GM23338 (cell line): ENCODE measurements around the gene TMC2. TPM values are rescaled to one million over a fixed set of nuclear protein-coding genes. Genes with fewer than 3 reads are reported as not detected.

Source experiments
- ATAC-seq: fragments of 200-7000 bp; cut with Tn5 transposase; 3 replicates; pipeline ENCODE4 v1.9.1; 2020
- DNase-seq: peaks from one replicate; pipeline ENCODE4 v3.0.0-alpha.2; 2015; ENCODE audit warnings: low spot score
- H2AFZ ChIP-seq: fragments of 200-600 bp; sonication (generic); 2 replicates; pipeline ENCODE4 v1.8.0; 2016; ENCODE audit warnings: antibody characterized with exemption, mild to moderate bottlenecking, moderate library complexity
- H3F3A ChIP-seq: fragments of 200-600 bp; sonication (generic); replicated peaks from 2 replicates; pipeline ENCODE4 v1.8.0; 2017; ENCODE audit warnings: antibody characterized with exemption, mixed run types, low read depth
- H3K27ac ChIP-seq: fragments of 200-600 bp; sonication (generic); 2 replicates; pipeline ENCODE4 v1.6.1; 2016; ENCODE audit warnings: low read depth
- H3K27me3 ChIP-seq: fragments of 200-600 bp; sonication (generic); 2 replicates; pipeline ENCODE4 v1.8.0; 2016; ENCODE audit warnings: mild to moderate bottlenecking, mixed run types, moderate library complexity; ENCODE audit not compliant: insufficient read depth
- H3K36me3 ChIP-seq: fragments of 200-600 bp; sonication (generic); 2 replicates; pipeline ENCODE4 v1.8.0; 2016; ENCODE audit warnings: mild to moderate bottlenecking; ENCODE audit not compliant: insufficient read depth
- H3K4me1 ChIP-seq: fragments of 200-600 bp; sonication (generic); 2 replicates; pipeline ENCODE4 v1.8.0; 2016; ENCODE audit warnings: mild to moderate bottlenecking, moderate library complexity; ENCODE audit not compliant: insufficient read depth
- H3K4me2 ChIP-seq: fragments of 200-600 bp; sonication (generic); 2 replicates; pipeline ENCODE4 v1.7.1; 2017; ENCODE audit warnings: mixed run types
- H3K4me3 ChIP-seq: fragments of 200-600 bp; sonication (generic); 2 replicates; pipeline ENCODE4 v1.6.1; 2016; ENCODE audit warnings: mixed run types
- H3K79me2 ChIP-seq: fragments of 200-600 bp; sonication (generic); replicated peaks from 2 replicates; pipeline ENCODE4 v1.8.0; 2017; ENCODE audit warnings: mild to moderate bottlenecking; ENCODE audit not compliant: insufficient read depth
- H3K9me2 ChIP-seq: fragments of 200-600 bp; sonication (generic); 2 replicates; pipeline ENCODE4 v1.8.0; 2017; ENCODE audit not compliant: insufficient read depth
- H4K20me1 ChIP-seq: fragments of 200-600 bp; sonication (generic); replicated peaks from 2 replicates; pipeline ENCODE4 v1.8.0; 2017; ENCODE audit warnings: mild to moderate bottlenecking; ENCODE audit not compliant: insufficient read depth
- H3K27ac Mint-ChIP-seq: 2 replicates; pipeline ENCODE4 v1.8.0; 2020; ENCODE audit warnings: inconsistent platforms, mild to moderate bottlenecking, moderate library complexity, mixed read lengths
- H3K27me3 Mint-ChIP-seq: 3 replicates; pipeline ENCODE4 v1.8.0; 2022; ENCODE audit warnings: low read depth, mild to moderate bottlenecking, moderate library complexity, mixed read lengths, inconsistent platforms; ENCODE audit not compliant: insufficient read depth, poor library complexity
- H3K36me3 Mint-ChIP-seq: 3 replicates; pipeline ENCODE4 v1.8.0; 2021; ENCODE audit warnings: low read depth, mild to moderate bottlenecking, inconsistent platforms, moderate library complexity, mixed read lengths
- H3K4me1 Mint-ChIP-seq: 3 replicates; pipeline ENCODE4 v1.8.0; 2020; ENCODE audit warnings: mild to moderate bottlenecking, inconsistent platforms, mixed read lengths
- H3K4me3 Mint-ChIP-seq: 3 replicates; pipeline ENCODE4 v1.8.0; 2021; ENCODE audit warnings: moderate library complexity, mild to moderate bottlenecking, inconsistent platforms, mixed read lengths
- H3K9me3 Mint-ChIP-seq: 3 replicates; pipeline ENCODE4 v1.8.0; 2020; ENCODE audit warnings: moderate library complexity, mild to moderate bottlenecking, inconsistent platforms, mixed read lengths
- ETS1 ChIP-seq: IDR thresholded peaks from 2 replicates; pipeline ENCODE4 v1.6.1; 2016; ENCODE audit warnings: antibody characterized with exemption
- EZH2phosphoT487 ChIP-seq: fragments of 200-600 bp; sonication (generic); IDR thresholded peaks from one replicate; pipeline ENCODE4 v1.8.1; 2018; ENCODE audit warnings: antibody characterized with exemption; ENCODE audit not compliant: unreplicated experiment
- JUNB ChIP-seq: IDR thresholded peaks from one replicate; pipeline ENCODE4 v1.6.1; 2016; ENCODE audit warnings: antibody characterized with exemption; ENCODE audit not compliant: unreplicated experiment
- POLR2AphosphoS5 ChIP-seq: IDR thresholded peaks from 2 replicates; pipeline ENCODE4 v1.6.1; 2016; ENCODE audit warnings: antibody characterized with exemption, low read depth
- STAT1 ChIP-seq: IDR thresholded peaks from one replicate; pipeline ENCODE4 v1.6.1; 2016; ENCODE audit warnings: antibody characterized with exemption; ENCODE audit not compliant: unreplicated experiment
- ZNF114 ChIP-seq: fragments of 250-450 bp; sonication (Bioruptor Pico); IDR thresholded peaks from 2 replicates; pipeline ENCODE4 v1.5.0; 2020; ENCODE audit warnings: mild to moderate bottlenecking, moderate library complexity
- ZNF462 ChIP-seq: fragments of 250-450 bp; sonication (Bioruptor Pico); IDR thresholded peaks from 2 replicates; pipeline ENCODE4 v1.5.0; 2020; ENCODE audit warnings: mild to moderate bottlenecking, moderate library complexity
- polyA plus RNA-seq: library from polyadenylated mRNA; unstranded; fragments of >200 nt; fragmentation: Nextera tagmentation; extraction: Ambion mirVana; gene quantifications from 2 replicates; pipeline ENCODE4 v1.2.1, GENCODE V29; 2016
- total RNA-seq: library from RNA; depleted of rRNA; stranded (reverse); fragments of >200 nt; shearing (Covaris generic); gene quantifications from 2 replicates; pipeline ENCODE4 v1.2.3, GENCODE V29; 2014

Gene TMC2
- total and polyA plus RNA-seq, 2 experiments from 2014 or later: not detected

- Histone ChIP-seq H2AFZ (peak overlapping the region; percentile 60), H3K79me2 (no peaks in the 10 kb centered on the region), H4K20me1 (no peaks in the 10 kb centered on the region), H3K4me3 (no peak overlapping the region), H3K4me1 (no peaks in the 10 kb centered on the region), H3K4me2 (no peak overlapping the region), H3F3A (no peaks in the 10 kb centered on the region), H3K36me3 (no peaks in the 10 kb centered on the region), H3K27ac (no peak overlapping the region), H3K27me3 (no peaks in the 10 kb centered on the region), H3K9me2 (no peaks in the 10 kb centered on the region)
- Mint-ChIP-seq H3K27ac (no peak overlapping the region), H3K27me3 (no peaks in the 10 kb centered on the region), H3K4me1 (peaks cover 5% of the 10 kb centered on the region; the same call in 2 of the 3 replicates), H3K4me3 (no peak overlapping the region), H3K9me3 (peaks cover 25% of the 10 kb centered on the region), H3K36me3 (peaks cover 5% of the 10 kb centered on the region; the same call in 2 of the 3 replicates)
- DNase-seq (no peak), ATAC-seq (no peak)
- TF ChIP-seq EZH2phosphoT487 (no peak), STAT1 (no peak), JUNB (no peak), ETS1 (no peak), ZNF114 (CRISPR knock-in tag) (no peak), ZNF462 (no peak), POLR2AphosphoS5 (no peak)
Observed at GRCh38 chr20:2602746-2603145, 66.4 kb downstream of the TMC2 start.
